ENCODE measurements around the gene TINCR. TPM values are rescaled to one million over a fixed set of nuclear protein-coding genes. Genes with fewer than 3 reads are reported as not detected.

TINCR gene
- total and polyA plus RNA-seq, 4 donors, result 0.05 to 0.08 TPM; not detected in 2

- H3K9ac ChIP-seq (ENCODE audit: low read depth in 1 of 2, low read length in 2 of 2), result no peak overlapping the region
- WGBS, result 90% methylated on average over 5 of the region's 5 CpGs
These were observed 35.9 kb upstream of the TINCR start for GRCh38 chr19:5603626-5604025.

GRCh38 chr19:5600797-5601196 is 33.0 kb upstream of the TINCR start:
- Histone ChIP-seq H3K4me1 (ENCODE audit: control insufficient read depth in 4 of 4, insufficient read depth in 4 of 4, low read length in 3 of 4) (no peaks in the 10 kb centered on the region), H3K27ac (ENCODE audit: low read depth in 1 of 2, low read length in 2 of 2) (no peak overlapping the region), H3K9me3 (ENCODE audit: control insufficient read depth in 4 of 4, low read length in 3 of 4) (no peaks in the 10 kb centered on the region), H3K36me3 (ENCODE audit: control insufficient read depth in 4 of 4, insufficient read depth in 3 of 4, low read depth in 1 of 4, low read length in 3 of 4) (peaks cover 21 to 89% (median 77%) of the 10 kb centered on the region in 4 donors), H3K4me3 (ENCODE audit: low read depth in 1 of 3, low read length in 3 of 3) (no peak overlapping the region), H3K27me3 (ENCODE audit: control insufficient read depth in 4 of 4, insufficient read depth in 4 of 4, low read length in 3 of 4) (no peaks in the 10 kb centered on the region), H3K9ac (ENCODE audit: low read depth in 1 of 2, low read length in 2 of 2) (no peak overlapping the region)
- TF ChIP-seq TAF1 (conservative IDR thresholded peaks at IDR 0.05), result no peak
- TF ChIP-seq ATF3 (IDR thresholded peaks at IDR 0.05), result no peak
- no peak for TF ChIP-seq NR2F2 (IDR thresholded peaks at IDR 0.05)
- no peak for TF ChIP-seq HNF4G (IDR thresholded peaks at IDR 0.05)
- no peak for TF ChIP-seq HNF4A (conservative IDR thresholded peaks at IDR 0.05)
- TF ChIP-seq GABPA (IDR thresholded peaks at IDR 0.05 in 1 of 2, conservative IDR thresholded peaks at IDR 0.05 in 1 of 2), result no peak
- TF ChIP-seq RXRA (IDR thresholded peaks at IDR 0.05), result no peak
- TF ChIP-seq REST (IDR thresholded peaks at IDR 0.05), result no peak
- TF ChIP-seq JUND (IDR thresholded peaks at IDR 0.05), result no peak
- TF ChIP-seq SP1 (IDR thresholded peaks at IDR 0.05), result no peak
- TF ChIP-seq MAX (IDR thresholded peaks at IDR 0.05), result no peak
- no peak for TF ChIP-seq FOXA1 (IDR thresholded peaks at IDR 0.05)
- no peak for TF ChIP-seq CTCF (IDR thresholded peaks at IDR 0.05; ENCODE audit: low read depth, low read length, missing input control)
- no peak for TF ChIP-seq ZBTB33 (IDR thresholded peaks at IDR 0.05)
- no peak for TF ChIP-seq EGR1 (IDR thresholded peaks at IDR 0.05; ENCODE audit: low read depth in 2 of 2)
- no peak for TF ChIP-seq YY1 (IDR thresholded peaks at IDR 0.05)
- no peak for TF ChIP-seq FOXA2 (IDR thresholded peaks at IDR 0.05)
- TF ChIP-seq RAD21 (IDR thresholded peaks at IDR 0.05), result no peak
- WGBS, result 96% methylated on average over 8 of the region's 8 CpGs
- DNase-seq (ENCODE audit: low spot score), result no peak

More at GRCh38 chr19:5603626-5604025, 35.9 kb upstream of the TINCR start:
- Histone ChIP-seq H3K36me3 (ENCODE audit: control insufficient read depth in 4 of 4, insufficient read depth in 3 of 4, low read depth in 1 of 4, low read length in 3 of 4) (peaks cover 28 to 87% (median 79%) of the 10 kb centered on the region in 4 donors), H3K27ac (ENCODE audit: low read depth in 1 of 2, low read length in 2 of 2) (no peak overlapping the region), H3K4me3 (ENCODE audit: low read depth in 1 of 3, low read length in 3 of 3) (no peak overlapping the region), H3K9me3 (ENCODE audit: control insufficient read depth in 4 of 4, low read length in 3 of 4) (no peaks in the 10 kb centered on the region), H3K27me3 (ENCODE audit: control insufficient read depth in 4 of 4, insufficient read depth in 4 of 4, low read length in 3 of 4) (no peaks in the 10 kb centered on the region), H3K4me1 (ENCODE audit: control insufficient read depth in 4 of 4, insufficient read depth in 4 of 4, low read length in 3 of 4) (no peaks in the 10 kb centered on the region)
- TF ChIP-seq FOXA1 (IDR thresholded peaks at IDR 0.05) (no peak), NR2F2 (IDR thresholded peaks at IDR 0.05) (no peak), TAF1 (conservative IDR thresholded peaks at IDR 0.05) (no peak), FOXA2 (IDR thresholded peaks at IDR 0.05) (no peak)
- no peak for DNase-seq (ENCODE audit: low spot score)

Measured in liver (tissue), 9 donors.